Measurements from ENCODE around the gene PNMA6E.

Gene PNMA6E

GRCh38 chrX:153401133-153401764, at the start of gene PNMA6E:
Gene PNMA6E, minus strand, starts transcription at chrX:153401350. Its CDS starts 2,501 bp downstream, at chrX:153398849.
- no peak for FAIRE-seq

DNA sequence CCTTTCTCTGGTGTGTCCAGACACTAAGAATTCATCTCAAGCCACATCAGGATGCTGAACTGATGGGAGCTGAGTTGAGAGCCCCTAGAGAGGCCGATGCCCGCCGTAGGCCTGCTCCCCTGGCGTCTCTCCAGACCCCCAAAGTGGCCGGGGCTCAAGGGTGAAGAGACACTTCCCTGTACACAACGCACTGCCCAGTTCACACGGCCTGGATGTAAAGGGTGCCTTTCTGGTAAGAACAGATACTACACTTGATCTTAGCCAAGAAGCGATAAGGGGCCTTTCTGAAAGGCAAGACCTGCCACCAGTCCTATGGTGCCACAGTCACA, 49.8 kb upstream of the PNMA6E start:
- FAIRE-seq, result no peak

DNA sequence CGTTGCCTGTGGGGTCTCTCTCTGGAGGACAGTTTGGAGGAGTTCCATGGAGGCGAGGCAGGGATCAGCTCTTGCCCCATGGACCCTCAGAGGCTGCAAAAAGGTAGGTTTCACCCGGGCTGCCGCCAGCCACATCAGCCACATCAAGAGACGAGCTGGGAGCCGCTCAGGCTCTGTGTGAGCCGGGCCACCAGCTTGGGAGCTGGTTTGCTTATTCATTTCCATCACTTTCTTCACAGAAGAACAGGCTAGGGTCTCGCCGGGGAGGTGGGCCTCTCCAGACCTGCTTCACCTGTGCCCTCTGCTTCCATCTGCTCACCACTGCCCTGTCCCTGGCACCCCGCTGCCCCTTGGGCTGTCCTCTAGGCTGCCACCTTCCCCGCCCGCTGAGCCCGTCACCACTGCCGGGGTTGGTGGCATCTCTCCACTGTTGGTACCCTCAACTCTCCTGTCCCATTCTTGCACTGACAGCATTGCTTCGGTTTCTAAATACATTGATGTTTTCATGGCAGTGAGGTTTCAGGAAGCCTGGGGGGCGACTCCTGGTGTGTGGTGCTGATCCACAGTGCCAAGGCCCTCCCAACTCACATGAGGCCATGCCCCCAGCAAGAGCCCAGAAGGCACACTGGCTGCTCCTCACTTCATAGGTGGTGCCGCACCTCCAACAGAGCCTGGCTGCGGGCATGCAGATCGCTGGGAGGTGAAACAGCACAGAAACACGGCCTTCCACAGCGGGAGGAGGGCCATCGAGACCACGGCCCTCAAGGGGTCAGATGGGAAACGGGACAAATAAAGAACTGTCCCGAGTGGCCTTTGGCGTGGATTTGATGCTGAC, 49.2 kb upstream of the PNMA6E start:
- no peak for FAIRE-seq

GRCh38 chrX:153449368-153450113, 48.4 kb upstream of the PNMA6E start:
- no peak for FAIRE-seq

DNA sequence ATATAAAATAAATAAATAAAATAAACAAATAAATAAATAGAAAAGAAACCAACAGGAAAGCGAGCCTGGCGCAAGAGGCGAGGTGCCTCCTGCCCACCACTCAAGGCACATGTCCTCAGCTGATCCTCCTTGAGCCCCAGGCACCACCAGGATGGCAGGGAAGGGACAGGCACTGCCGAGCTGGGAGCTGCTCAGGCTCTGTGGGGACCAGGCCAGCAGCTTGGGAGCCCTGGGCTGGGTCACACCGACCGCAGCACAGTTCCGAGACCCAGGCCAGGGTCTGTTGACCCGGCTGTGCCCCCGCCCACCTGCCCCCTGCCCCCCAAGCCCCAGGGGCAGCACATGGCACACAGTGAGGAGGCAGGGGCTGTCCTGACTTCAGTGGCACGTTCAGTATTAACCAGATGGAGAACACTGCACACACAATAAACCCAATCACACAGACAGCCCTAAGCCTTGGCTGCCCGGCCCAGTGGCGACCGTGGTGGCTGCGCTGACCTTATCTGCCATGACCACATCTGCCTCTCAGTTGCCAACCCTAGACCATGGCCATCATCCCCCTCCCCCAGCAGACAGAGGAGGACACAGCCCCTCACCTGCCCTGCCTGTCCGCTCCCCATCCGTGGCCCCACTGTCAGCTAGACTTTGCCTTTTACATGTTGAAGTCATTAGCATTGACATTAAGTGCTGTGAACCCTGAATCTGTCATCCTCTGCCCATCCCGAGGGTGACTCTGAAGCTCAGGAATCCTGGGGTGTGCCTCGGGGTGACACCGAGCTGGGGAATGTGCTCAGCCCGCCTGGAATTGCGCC, 47.6 kb upstream of the PNMA6E start:
- FAIRE-seq, result no peak

DNA sequence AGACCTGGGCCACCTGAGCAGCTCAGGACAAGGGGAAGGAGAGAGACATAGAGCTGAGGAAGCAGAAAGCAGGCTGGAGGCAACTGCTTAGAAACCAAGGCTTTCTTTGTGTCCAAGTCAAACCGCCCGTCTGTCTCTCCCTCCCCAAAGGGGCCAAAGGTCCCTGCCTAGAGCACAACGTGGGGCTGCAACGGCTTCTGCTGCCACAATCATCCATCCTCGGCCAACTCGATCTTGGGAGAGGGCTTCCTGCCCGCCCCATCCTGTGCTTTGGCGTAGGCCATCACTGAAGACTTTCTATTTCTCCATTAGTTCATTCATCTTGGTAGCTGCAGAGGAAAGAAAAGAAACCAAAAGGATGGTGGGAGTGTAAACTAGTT, 46.4 kb upstream of the PNMA6E start:
- FAIRE-seq, result no peak

GRCh38 chrX:153446950-153447580, 45.9 kb upstream of the PNMA6E start:
- no peak for FAIRE-seq

DNA sequence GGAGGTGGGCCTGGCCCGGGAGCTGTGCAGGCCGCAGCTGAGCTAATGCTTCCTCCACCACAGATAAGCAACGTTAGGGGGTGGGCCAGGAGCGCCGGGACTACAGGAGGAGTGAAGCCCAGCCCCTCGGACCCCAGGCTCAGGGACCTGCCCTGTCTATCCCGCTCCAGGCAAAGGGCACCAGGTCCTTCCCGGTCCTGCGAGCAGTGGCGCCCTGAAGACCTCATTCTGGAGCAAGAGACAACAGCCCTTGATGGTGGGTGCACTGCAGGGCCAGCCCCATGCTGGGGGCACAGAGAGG, 45.4 kb upstream of the PNMA6E start:
- no peak for FAIRE-seq

- FAIRE-seq, result no peak
These were observed 44.9 kb upstream of the PNMA6E start, which contains the start of gene TREX2 for GRCh38 chrX:153445856-153446635. Gene TREX2, minus strand, starts transcription at chrX:153446056. Its CDS starts 626 bp downstream, at chrX:153445430.

DNA sequence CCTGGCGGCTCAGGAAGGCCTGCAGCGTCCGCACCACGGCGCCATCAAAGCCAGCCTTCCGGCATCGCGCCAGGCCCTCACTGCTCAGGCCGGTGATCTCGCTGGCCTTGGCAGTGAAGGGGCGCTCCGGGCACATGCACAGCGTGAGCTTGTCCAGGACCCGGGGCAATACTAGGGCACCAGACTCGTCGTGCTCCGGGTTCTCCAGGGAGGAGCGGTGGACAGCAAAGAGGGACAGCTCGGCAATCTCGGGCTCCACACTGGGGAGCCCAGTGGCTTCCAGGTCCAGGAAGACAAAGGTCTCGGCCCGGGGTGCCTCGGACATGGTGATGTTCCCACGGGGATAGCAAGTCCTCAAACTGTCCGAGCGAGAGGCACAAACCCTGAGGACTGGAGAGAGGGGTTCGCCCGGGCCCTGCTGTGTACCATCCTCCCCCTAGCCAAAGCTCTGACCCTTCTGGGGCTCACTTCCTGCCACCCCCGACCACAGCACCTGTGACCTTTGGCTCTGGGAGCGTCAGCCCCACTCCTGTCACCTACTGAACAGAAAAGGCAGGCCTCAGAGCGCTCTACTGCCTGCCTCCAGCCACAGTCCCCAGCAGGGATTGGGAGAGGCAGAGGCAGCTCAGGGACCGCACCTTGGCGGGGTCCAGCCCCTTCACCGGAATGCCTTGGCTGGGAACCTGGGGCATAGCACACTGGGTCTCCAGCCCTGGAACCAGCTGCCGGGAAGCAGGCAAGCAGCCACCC, 44.1 kb upstream of the PNMA6E start:
- no peak for FAIRE-seq

- no peak for FAIRE-seq
These were observed 43.3 kb upstream of the PNMA6E start for GRCh38 chrX:153444333-153445011.

DNA sequence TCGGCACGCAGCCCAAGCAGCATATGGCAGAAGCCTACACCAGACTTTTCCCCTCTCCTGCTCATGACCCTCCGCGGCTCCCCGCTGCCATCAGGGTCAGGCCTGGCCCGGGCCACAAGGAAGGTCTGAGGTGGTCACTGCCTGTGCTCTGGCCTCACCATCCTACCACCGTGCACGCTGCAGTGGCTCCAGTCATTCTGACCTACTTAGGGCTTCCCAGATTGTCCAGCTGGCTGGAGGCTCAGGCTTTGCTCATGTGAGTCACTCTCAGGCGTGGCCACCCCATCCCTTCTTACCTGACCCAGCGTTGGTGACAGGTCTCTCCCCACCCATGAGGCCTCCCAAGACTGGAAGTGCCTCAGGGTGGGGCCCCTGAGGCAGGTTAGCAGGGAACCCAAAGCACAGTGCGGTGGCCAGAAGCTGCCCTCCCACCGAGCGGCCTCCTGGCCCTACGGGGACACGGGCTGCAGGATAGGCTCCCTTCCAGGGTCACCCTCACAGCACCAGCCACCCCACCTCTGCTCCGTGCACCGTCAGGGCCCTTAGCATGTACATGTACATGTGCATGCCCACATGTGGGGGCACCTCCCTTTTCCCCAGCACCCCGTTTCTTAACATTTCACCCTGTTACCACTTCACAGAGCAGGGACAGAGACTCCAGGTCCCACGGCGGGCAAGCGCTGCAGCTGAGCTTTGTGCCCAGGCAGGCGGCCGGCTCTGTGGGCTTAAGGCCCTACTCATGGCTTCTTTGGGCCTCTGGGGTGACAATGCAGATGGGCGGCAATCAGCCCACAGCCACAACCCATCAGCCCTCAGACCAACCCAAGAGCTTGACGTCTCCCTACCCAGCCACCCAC, 42.6 kb upstream of the PNMA6E start:
- no peak for FAIRE-seq

GRCh38 chrX:153442463-153442862, 41.3 kb upstream of the PNMA6E start:
- no peak for FAIRE-seq

- no peak for FAIRE-seq
These were observed 40.8 kb upstream of the PNMA6E start for GRCh38 chrX:153441981-153442380.

- no peak for FAIRE-seq
These were observed 40.1 kb upstream of the PNMA6E start for GRCh38 chrX:153441296-153441695.

DNA sequence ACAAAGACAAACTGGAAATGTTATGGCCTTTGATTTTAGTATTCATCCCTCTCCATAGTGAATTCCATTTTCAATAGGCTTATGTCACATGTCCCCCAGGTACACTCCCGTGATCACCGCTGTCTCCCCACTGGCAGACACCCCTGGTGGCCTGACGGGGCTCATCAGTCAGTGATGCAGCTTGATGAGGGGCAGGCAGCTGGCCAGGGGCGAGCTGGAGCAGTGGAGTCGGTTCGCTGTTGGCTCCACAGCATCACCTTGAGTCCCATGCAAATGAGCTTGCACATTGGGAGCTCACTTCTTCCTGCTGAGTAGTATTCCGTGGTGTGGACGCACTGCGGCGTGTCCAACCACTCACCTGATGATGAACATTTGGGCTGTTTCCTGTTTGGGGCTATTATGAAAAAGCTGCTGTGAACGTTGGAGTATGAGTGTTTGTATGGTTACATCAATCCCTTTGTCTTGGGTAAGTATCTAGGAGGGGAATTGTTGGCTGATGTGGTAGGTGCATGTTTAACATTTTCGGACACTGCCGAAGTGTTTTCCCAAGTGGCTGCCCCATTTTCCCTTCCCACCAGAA, 39.5 kb upstream of the PNMA6E start:
- no peak for FAIRE-seq

DNA sequence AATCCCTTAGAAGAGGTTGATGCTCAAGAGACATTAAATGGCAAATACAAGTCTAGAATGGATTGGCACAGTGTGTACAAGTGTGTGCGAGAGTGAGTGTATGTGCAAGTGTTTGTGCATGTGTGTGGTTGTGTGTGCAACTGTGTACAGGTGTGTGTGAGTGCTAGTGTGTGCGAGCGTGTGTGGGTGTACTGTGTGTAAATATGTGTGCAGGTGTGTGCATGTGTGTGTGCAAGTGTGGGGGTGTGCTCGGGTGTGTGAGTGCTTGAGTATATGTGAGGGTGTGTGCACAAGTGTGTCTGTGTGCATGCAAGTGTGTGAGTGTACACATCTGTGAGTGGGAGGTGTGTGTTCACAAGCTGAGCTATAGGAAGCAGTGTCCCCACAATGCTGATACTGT, 38.8 kb upstream of the PNMA6E start:
- no peak for FAIRE-seq

DNA sequence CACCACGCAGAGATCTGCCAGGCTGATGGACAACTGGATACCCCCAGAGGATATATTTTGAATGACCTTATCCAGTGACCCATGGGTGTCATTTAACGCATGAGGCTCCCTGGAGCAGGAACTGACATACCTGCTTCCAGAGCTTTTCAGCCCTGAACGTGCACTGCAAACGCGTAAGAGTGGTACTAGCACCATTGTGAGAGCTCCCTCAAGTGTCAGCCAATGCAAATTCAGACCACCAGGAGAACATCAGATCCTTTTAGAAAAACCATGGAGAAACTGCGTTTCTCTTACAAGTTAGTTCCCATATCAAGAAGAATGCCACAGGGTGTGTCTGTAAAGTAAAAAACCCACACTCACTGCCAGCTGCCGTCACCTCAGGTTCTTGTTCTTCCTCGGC, 37.4 kb upstream of the PNMA6E start:
- FAIRE-seq, result no peak

- no peak for FAIRE-seq
These were observed 34.7 kb upstream of the PNMA6E start for GRCh38 chrX:153435845-153436244.

Measured in TTC549 (cell line).